SH-SY5Y (cell line): ENCODE measurements around the gene ZNRF3.

ENCODE experiments used
- GATA2 ChIP-seq: IDR thresholded peaks from 2 replicates; pipeline ENCODE4 v1.6.1; 2011; ENCODE audit warnings: mild to moderate bottlenecking, low read depth, low read length
- GATA3 ChIP-seq: IDR thresholded peaks from 2 replicates; pipeline ENCODE4 v1.6.1; 2011; ENCODE audit warnings: low read depth, mild to moderate bottlenecking, low read length, moderate library complexity

- TF ChIP-seq GATA3 = no peak
- no peak for TF ChIP-seq GATA2
These were observed 4.5 kb downstream of the ZNRF3 start for GRCh38 chr22:28887725-28888459.
